ENCODE measurements around the gene ARHGAP33. TPM values are rescaled to one million over a fixed set of nuclear protein-coding genes. Genes with fewer than 3 reads are reported as not detected.

ARHGAP33 gene
- total and polyA plus RNA-seq, 3 donors (not counting 1 experiment from before 2014, with no cell fraction given), result 0.33 to 11.6 (median 8.3) TPM

Other genes starting within 250 kb of the ARHGAP33 start
- 1 to 10 TPM in 1 of 2 donors, under 1 TPM in 1; 0.17 to 2.9 TPM for gene SBSN, start 247.3 kb upstream of the ARHGAP33 start, total RNA-seq
- gene SBSN, start 247.3 kb upstream of the ARHGAP33 start, polyA plus RNA-seq, result 2.3 TPM
- gene GAPDHS, start 242.1 kb upstream of the ARHGAP33 start, total RNA-seq, result not detected
- gene GAPDHS, start 242.1 kb upstream of the ARHGAP33 start, polyA plus RNA-seq, result not detected
- 10 to 100 TPM; 79.4 to 99.0 TPM for gene TMEM147, start 229.9 kb upstream of the ARHGAP33 start, total RNA-seq
- 145 TPM for gene TMEM147, start 229.9 kb upstream of the ARHGAP33 start, polyA plus RNA-seq
- gene ATP4A, start 211.9 kb upstream of the ARHGAP33 start, total RNA-seq, result not detected
- gene ATP4A, start 211.9 kb upstream of the ARHGAP33 start, polyA plus RNA-seq, result not detected
- not detected for gene PMIS2, start 189.4 kb upstream of the ARHGAP33 start, total RNA-seq
- gene PMIS2, start 189.4 kb upstream of the ARHGAP33 start, polyA plus RNA-seq, result not detected
- 10 to 100 TPM in 1 of 2 donors, 1 to 10 TPM in 1; 6.5 to 28.0 TPM for gene HAUS5, start 162.8 kb upstream of the ARHGAP33 start, total RNA-seq
- gene HAUS5, start 162.8 kb upstream of the ARHGAP33 start, polyA plus RNA-seq, result 8.6 TPM
- gene RBM42, start 146.5 kb upstream of the ARHGAP33 start, total RNA-seq, result 10 to 100 TPM; 40.2 to 78.5 TPM
- 49.1 TPM for gene RBM42, start 146.5 kb upstream of the ARHGAP33 start, polyA plus RNA-seq
- under 1 TPM in 1 of 2 donors, not detected in 1; 0.99 TPM for gene ETV2, start 133.8 kb upstream of the ARHGAP33 start, total RNA-seq
- 0.37 TPM for gene ETV2, start 133.8 kb upstream of the ARHGAP33 start, polyA plus RNA-seq
- gene COX6B1, start 127.2 kb upstream of the ARHGAP33 start, total RNA-seq, result 100 to 1,000 TPM; 201 to 275 TPM
- 708 TPM for gene COX6B1, start 127.2 kb upstream of the ARHGAP33 start, polyA plus RNA-seq
- under 1 TPM in 1 of 2 donors, not detected in 1; 0.59 TPM for gene UPK1A, start 109.0 kb upstream of the ARHGAP33 start, total RNA-seq
- gene UPK1A, start 109.0 kb upstream of the ARHGAP33 start, polyA plus RNA-seq, result 0.83 TPM
- not detected for gene ZBTB32, start 71.0 kb upstream of the ARHGAP33 start, total RNA-seq
- gene ZBTB32, start 71.0 kb upstream of the ARHGAP33 start, polyA plus RNA-seq, result not detected
- 10 to 100 TPM; 32.0 to 34.9 TPM for gene KMT2B, start 57.6 kb upstream of the ARHGAP33 start, total RNA-seq
- gene KMT2B, start 57.6 kb upstream of the ARHGAP33 start, polyA plus RNA-seq, result 14.2 TPM
- gene IGFLR1, start 33.1 kb upstream of the ARHGAP33 start, total RNA-seq, result 1 to 10 TPM in 1 of 2 donors, not detected in 1; 1.4 TPM
- gene IGFLR1, start 33.1 kb upstream of the ARHGAP33 start, polyA plus RNA-seq, result 1.9 TPM
- 10 to 100 TPM in 1 of 2 donors, 1 to 10 TPM in 1; 4.8 to 23.9 TPM for gene U2AF1L4, start 30.1 kb upstream of the ARHGAP33 start, total RNA-seq
- 9.9 TPM for gene U2AF1L4, start 30.1 kb upstream of the ARHGAP33 start, polyA plus RNA-seq
- gene PSENEN, start 29.9 kb upstream of the ARHGAP33 start, total RNA-seq, result 10 to 100 TPM in 1 of 2 donors, 1 to 10 TPM in 1; 8.7 to 55.4 TPM
- gene PSENEN, start 29.9 kb upstream of the ARHGAP33 start, polyA plus RNA-seq, result 33.7 TPM
- gene LIN37, start 27.0 kb upstream of the ARHGAP33 start, total RNA-seq, result 10 to 100 TPM; 13.6 to 14.5 TPM
- 12.9 TPM for gene LIN37, start 27.0 kb upstream of the ARHGAP33 start, polyA plus RNA-seq
- gene HSPB6, start 18.5 kb upstream of the ARHGAP33 start, total RNA-seq, result not detected
- not detected for gene HSPB6, start 18.5 kb upstream of the ARHGAP33 start, polyA plus RNA-seq
- 10 to 100 TPM in 1 of 2 donors, 1 to 10 TPM in 1; 9.7 to 48.3 TPM for gene PROSER3, start 17.4 kb upstream of the ARHGAP33 start, total RNA-seq
- gene PROSER3, start 17.4 kb upstream of the ARHGAP33 start, polyA plus RNA-seq, result 21.2 TPM
- not detected for gene PRODH2, start 37.3 kb downstream of the ARHGAP33 start, total RNA-seq
- not detected for gene PRODH2, start 37.3 kb downstream of the ARHGAP33 start, polyA plus RNA-seq
- gene NPHS1, start 76.9 kb downstream of the ARHGAP33 start, total RNA-seq, result not detected
- gene NPHS1, start 76.9 kb downstream of the ARHGAP33 start, polyA plus RNA-seq, result not detected
- gene KIRREL2, start 81.3 kb downstream of the ARHGAP33 start, total RNA-seq, result not detected
- 0.02 TPM for gene KIRREL2, start 81.3 kb downstream of the ARHGAP33 start, polyA plus RNA-seq
- 1 to 10 TPM; 4.8 to 9.5 TPM for gene APLP1, start 93.0 kb downstream of the ARHGAP33 start, total RNA-seq
- gene APLP1, start 93.0 kb downstream of the ARHGAP33 start, polyA plus RNA-seq, result 4.4 TPM
- 10 to 100 TPM; 10.4 to 11.5 TPM for gene NFKBID, start 125.0 kb downstream of the ARHGAP33 start, total RNA-seq
- 4.5 TPM for gene NFKBID, start 125.0 kb downstream of the ARHGAP33 start, polyA plus RNA-seq
- gene HCST, start 127.0 kb downstream of the ARHGAP33 start, total RNA-seq, result 1 to 10 TPM in 1 of 2 donors, under 1 TPM in 1; 0.83 to 1.3 TPM
- 0.19 TPM for gene HCST, start 127.0 kb downstream of the ARHGAP33 start, polyA plus RNA-seq
- not detected for gene TYROBP, start 132.7 kb downstream of the ARHGAP33 start, total RNA-seq
- not detected for gene TYROBP, start 132.7 kb downstream of the ARHGAP33 start, polyA plus RNA-seq
- gene LRFN3, start 160.8 kb downstream of the ARHGAP33 start, total RNA-seq, result 10 to 100 TPM in 1 of 2 donors, 1 to 10 TPM in 1; 4.3 to 13.1 TPM
- gene LRFN3, start 160.8 kb downstream of the ARHGAP33 start, polyA plus RNA-seq, result 6.4 TPM
- gene SDHAF1, start 219.6 kb downstream of the ARHGAP33 start, total RNA-seq, result 10 to 100 TPM; 10.8 to 14.5 TPM
- 15.3 TPM for gene SDHAF1, start 219.6 kb downstream of the ARHGAP33 start, polyA plus RNA-seq
- gene SYNE4, start 233.2 kb downstream of the ARHGAP33 start, total RNA-seq, result 10 to 100 TPM in 1 of 2 donors, under 1 TPM in 1; 0.78 to 10.0 TPM
- gene SYNE4, start 233.2 kb downstream of the ARHGAP33 start, polyA plus RNA-seq, result 0.46 TPM
- 10 to 100 TPM; 16.2 to 31.4 TPM for gene ALKBH6, start 238.6 kb downstream of the ARHGAP33 start, total RNA-seq
- 31.9 TPM for gene ALKBH6, start 238.6 kb downstream of the ARHGAP33 start, polyA plus RNA-seq